GM23338 (cell line): ENCODE data around the gene KCNJ6. TPM values are rescaled to one million over a fixed set of nuclear protein-coding genes. Genes with fewer than 3 reads are reported as not detected.

Source experiments
- ATAC-seq: fragments of 200-7000 bp; cut with Tn5 transposase; 3 replicates; pipeline ENCODE4 v1.9.1; 2020
- DNase-seq: peaks from one replicate; pipeline ENCODE4 v3.0.0-alpha.2; 2015; ENCODE audit warnings: low spot score
- H2AFZ ChIP-seq: fragments of 200-600 bp; sonication (generic); 2 replicates; pipeline ENCODE4 v1.8.0; 2016; ENCODE audit warnings: antibody characterized with exemption, mild to moderate bottlenecking, moderate library complexity
- H3F3A ChIP-seq: fragments of 200-600 bp; sonication (generic); replicated peaks from 2 replicates; pipeline ENCODE4 v1.8.0; 2017; ENCODE audit warnings: antibody characterized with exemption, mixed run types, low read depth
- H3K27ac ChIP-seq: fragments of 200-600 bp; sonication (generic); 2 replicates; pipeline ENCODE4 v1.6.1; 2016; ENCODE audit warnings: low read depth
- H3K27me3 ChIP-seq: fragments of 200-600 bp; sonication (generic); 2 replicates; pipeline ENCODE4 v1.8.0; 2016; ENCODE audit warnings: mild to moderate bottlenecking, mixed run types, moderate library complexity; ENCODE audit not compliant: insufficient read depth
- H3K36me3 ChIP-seq: fragments of 200-600 bp; sonication (generic); 2 replicates; pipeline ENCODE4 v1.8.0; 2016; ENCODE audit warnings: mild to moderate bottlenecking; ENCODE audit not compliant: insufficient read depth
- H3K4me1 ChIP-seq: fragments of 200-600 bp; sonication (generic); 2 replicates; pipeline ENCODE4 v1.8.0; 2016; ENCODE audit warnings: mild to moderate bottlenecking, moderate library complexity; ENCODE audit not compliant: insufficient read depth
- H3K4me2 ChIP-seq: fragments of 200-600 bp; sonication (generic); 2 replicates; pipeline ENCODE4 v1.7.1; 2017; ENCODE audit warnings: mixed run types
- H3K4me3 ChIP-seq: fragments of 200-600 bp; sonication (generic); 2 replicates; pipeline ENCODE4 v1.6.1; 2016; ENCODE audit warnings: mixed run types
- H3K79me2 ChIP-seq: fragments of 200-600 bp; sonication (generic); replicated peaks from 2 replicates; pipeline ENCODE4 v1.8.0; 2017; ENCODE audit warnings: mild to moderate bottlenecking; ENCODE audit not compliant: insufficient read depth
- H3K9me2 ChIP-seq: fragments of 200-600 bp; sonication (generic); 2 replicates; pipeline ENCODE4 v1.8.0; 2017; ENCODE audit not compliant: insufficient read depth
- H4K20me1 ChIP-seq: fragments of 200-600 bp; sonication (generic); replicated peaks from 2 replicates; pipeline ENCODE4 v1.8.0; 2017; ENCODE audit warnings: mild to moderate bottlenecking; ENCODE audit not compliant: insufficient read depth
- H3K27ac Mint-ChIP-seq: 2 replicates; pipeline ENCODE4 v1.8.0; 2020; ENCODE audit warnings: inconsistent platforms, mild to moderate bottlenecking, moderate library complexity, mixed read lengths
- H3K27me3 Mint-ChIP-seq: 3 replicates; pipeline ENCODE4 v1.8.0; 2022; ENCODE audit warnings: low read depth, mild to moderate bottlenecking, moderate library complexity, mixed read lengths, inconsistent platforms; ENCODE audit not compliant: insufficient read depth, poor library complexity
- H3K36me3 Mint-ChIP-seq: 3 replicates; pipeline ENCODE4 v1.8.0; 2021; ENCODE audit warnings: low read depth, mild to moderate bottlenecking, inconsistent platforms, moderate library complexity, mixed read lengths
- H3K4me1 Mint-ChIP-seq: 3 replicates; pipeline ENCODE4 v1.8.0; 2020; ENCODE audit warnings: mild to moderate bottlenecking, inconsistent platforms, mixed read lengths
- H3K4me3 Mint-ChIP-seq: 3 replicates; pipeline ENCODE4 v1.8.0; 2021; ENCODE audit warnings: moderate library complexity, mild to moderate bottlenecking, inconsistent platforms, mixed read lengths
- H3K9me3 Mint-ChIP-seq: 3 replicates; pipeline ENCODE4 v1.8.0; 2020; ENCODE audit warnings: moderate library complexity, mild to moderate bottlenecking, inconsistent platforms, mixed read lengths
- EZH2phosphoT487 ChIP-seq: fragments of 200-600 bp; sonication (generic); IDR thresholded peaks from one replicate; pipeline ENCODE4 v1.8.1; 2018; ENCODE audit warnings: antibody characterized with exemption; ENCODE audit not compliant: unreplicated experiment
- JUNB ChIP-seq: IDR thresholded peaks from one replicate; pipeline ENCODE4 v1.6.1; 2016; ENCODE audit warnings: antibody characterized with exemption; ENCODE audit not compliant: unreplicated experiment
- NANOG ChIP-seq: IDR thresholded peaks from 2 replicates; pipeline ENCODE4 v1.6.1; 2016; ENCODE audit warnings: antibody characterized with exemption, borderline replicate concordance
- POLR2AphosphoS5 ChIP-seq: IDR thresholded peaks from 2 replicates; pipeline ENCODE4 v1.6.1; 2016; ENCODE audit warnings: antibody characterized with exemption, low read depth
- STAT1 ChIP-seq: IDR thresholded peaks from one replicate; pipeline ENCODE4 v1.6.1; 2016; ENCODE audit warnings: antibody characterized with exemption; ENCODE audit not compliant: unreplicated experiment
- ZNF114 ChIP-seq: fragments of 250-450 bp; sonication (Bioruptor Pico); IDR thresholded peaks from 2 replicates; pipeline ENCODE4 v1.5.0; 2020; ENCODE audit warnings: mild to moderate bottlenecking, moderate library complexity
- ZNF331 ChIP-seq: fragments of 250-450 bp; sonication (Bioruptor Pico); IDR thresholded peaks from 2 replicates; pipeline ENCODE4 v1.5.0; 2020; ENCODE audit warnings: low read depth, mild to moderate bottlenecking, moderate library complexity
- polyA plus RNA-seq: library from polyadenylated mRNA; unstranded; fragments of >200 nt; fragmentation: Nextera tagmentation; extraction: Ambion mirVana; gene quantifications from 2 replicates; pipeline ENCODE4 v1.2.1, GENCODE V29; 2016
- total RNA-seq: library from RNA; depleted of rRNA; stranded (reverse); fragments of >200 nt; shearing (Covaris generic); gene quantifications from 2 replicates; pipeline ENCODE4 v1.2.3, GENCODE V29; 2014
- TF ChIP-seq, protein P1 (sequence below), 2 experiments: fragments of 200-600 bp in 1 of 2; sonication (generic) in 1 of 2; conservative IDR thresholded peaks; 2 replicates each; pipeline versions ENCODE4 v1.5.1 to v1.6.1; 2016 to 2017; ENCODE audit warnings: antibody characterized with exemption in 2 of 2, low read depth in 2 of 2, mild to moderate bottlenecking in 2 of 2, moderate library complexity in 1 of 2
- TF ChIP-seq, protein P2 (sequence below): IDR thresholded peaks from one replicate; pipeline ENCODE4 v1.6.1; 2018; ENCODE audit warnings: antibody characterized with exemption; ENCODE audit not compliant: unreplicated experiment
- TF ChIP-seq, protein P3 (sequence below): IDR thresholded peaks from 2 replicates; pipeline ENCODE4 v1.6.1; 2016; ENCODE audit warnings: antibody characterized with exemption

The KCNJ6 gene
- total and polyA plus RNA-seq, 2 experiments from 2014 or later = 0.48 to 0.52 TPM

GRCh38 chr21:37696936-37697335 is 219.3 kb downstream of the KCNJ6 start (continued):
- TF ChIP-seq, protein P1, sequence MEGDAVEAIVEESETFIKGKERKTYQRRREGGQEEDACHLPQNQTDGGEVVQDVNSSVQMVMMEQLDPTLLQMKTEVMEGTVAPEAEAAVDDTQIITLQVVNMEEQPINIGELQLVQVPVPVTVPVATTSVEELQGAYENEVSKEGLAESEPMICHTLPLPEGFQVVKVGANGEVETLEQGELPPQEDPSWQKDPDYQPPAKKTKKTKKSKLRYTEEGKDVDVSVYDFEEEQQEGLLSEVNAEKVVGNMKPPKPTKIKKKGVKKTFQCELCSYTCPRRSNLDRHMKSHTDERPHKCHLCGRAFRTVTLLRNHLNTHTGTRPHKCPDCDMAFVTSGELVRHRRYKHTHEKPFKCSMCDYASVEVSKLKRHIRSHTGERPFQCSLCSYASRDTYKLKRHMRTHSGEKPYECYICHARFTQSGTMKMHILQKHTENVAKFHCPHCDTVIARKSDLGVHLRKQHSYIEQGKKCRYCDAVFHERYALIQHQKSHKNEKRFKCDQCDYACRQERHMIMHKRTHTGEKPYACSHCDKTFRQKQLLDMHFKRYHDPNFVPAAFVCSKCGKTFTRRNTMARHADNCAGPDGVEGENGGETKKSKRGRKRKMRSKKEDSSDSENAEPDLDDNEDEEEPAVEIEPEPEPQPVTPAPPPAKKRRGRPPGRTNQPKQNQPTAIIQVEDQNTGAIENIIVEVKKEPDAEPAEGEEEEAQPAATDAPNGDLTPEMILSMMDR (conservative IDR thresholded peaks at IDR 0.05; ENCODE audit: low read depth in 2 of 2) = no peak
- TF ChIP-seq EZH2phosphoT487 (no peak), ZNF331 (CRISPR knock-in tag) (no peak), ZNF114 (CRISPR knock-in tag) (no peak), JUNB (no peak), STAT1 (no peak)

- Histone ChIP-seq H3K79me2 (no peaks in the 10 kb centered on the region), H3F3A (no peaks in the 10 kb centered on the region), H3K4me1 (no peaks in the 10 kb centered on the region), H3K36me3 (no peaks in the 10 kb centered on the region), H3K27me3 (no peaks in the 10 kb centered on the region), H3K27ac (no peak overlapping the region), H2AFZ (no peak overlapping the region), H4K20me1 (no peaks in the 10 kb centered on the region), H3K4me3 (no peak overlapping the region), H3K9me2 (peaks cover 16% of the 10 kb centered on the region), H3K4me2 (no peak overlapping the region)
- Mint-ChIP-seq H3K4me3 (no peak overlapping the region), H3K27ac (no peak overlapping the region), H3K4me1 (no peaks in the 10 kb centered on the region), H3K27me3 (no peaks in the 10 kb centered on the region), H3K9me3 (peaks cover 20% of the 10 kb centered on the region), H3K36me3 (peaks cover 7% of the 10 kb centered on the region; the same call in 1 of the 3 replicates)
- DNase-seq = no peak
- no peak for ATAC-seq
- no peak for TF ChIP-seq POLR2AphosphoS5
- TF ChIP-seq, protein P1 (conservative IDR thresholded peaks at IDR 0.05; ENCODE audit: low read depth in 2 of 2) = no peak
- TF ChIP-seq ZNF331 (CRISPR knock-in tag) = no peak
- TF ChIP-seq EZH2phosphoT487 = no peak
- no peak for TF ChIP-seq ZNF114 (CRISPR knock-in tag)
- TF ChIP-seq, protein P2, sequence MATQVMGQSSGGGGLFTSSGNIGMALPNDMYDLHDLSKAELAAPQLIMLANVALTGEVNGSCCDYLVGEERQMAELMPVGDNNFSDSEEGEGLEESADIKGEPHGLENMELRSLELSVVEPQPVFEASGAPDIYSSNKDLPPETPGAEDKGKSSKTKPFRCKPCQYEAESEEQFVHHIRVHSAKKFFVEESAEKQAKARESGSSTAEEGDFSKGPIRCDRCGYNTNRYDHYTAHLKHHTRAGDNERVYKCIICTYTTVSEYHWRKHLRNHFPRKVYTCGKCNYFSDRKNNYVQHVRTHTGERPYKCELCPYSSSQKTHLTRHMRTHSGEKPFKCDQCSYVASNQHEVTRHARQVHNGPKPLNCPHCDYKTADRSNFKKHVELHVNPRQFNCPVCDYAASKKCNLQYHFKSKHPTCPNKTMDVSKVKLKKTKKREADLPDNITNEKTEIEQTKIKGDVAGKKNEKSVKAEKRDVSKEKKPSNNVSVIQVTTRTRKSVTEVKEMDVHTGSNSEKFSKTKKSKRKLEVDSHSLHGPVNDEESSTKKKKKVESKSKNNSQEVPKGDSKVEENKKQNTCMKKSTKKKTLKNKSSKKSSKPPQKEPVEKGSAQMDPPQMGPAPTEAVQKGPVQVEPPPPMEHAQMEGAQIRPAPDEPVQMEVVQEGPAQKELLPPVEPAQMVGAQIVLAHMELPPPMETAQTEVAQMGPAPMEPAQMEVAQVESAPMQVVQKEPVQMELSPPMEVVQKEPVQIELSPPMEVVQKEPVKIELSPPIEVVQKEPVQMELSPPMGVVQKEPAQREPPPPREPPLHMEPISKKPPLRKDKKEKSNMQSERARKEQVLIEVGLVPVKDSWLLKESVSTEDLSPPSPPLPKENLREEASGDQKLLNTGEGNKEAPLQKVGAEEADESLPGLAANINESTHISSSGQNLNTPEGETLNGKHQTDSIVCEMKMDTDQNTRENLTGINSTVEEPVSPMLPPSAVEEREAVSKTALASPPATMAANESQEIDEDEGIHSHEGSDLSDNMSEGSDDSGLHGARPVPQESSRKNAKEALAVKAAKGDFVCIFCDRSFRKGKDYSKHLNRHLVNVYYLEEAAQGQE = no peak
- TF ChIP-seq NANOG = no peak
- TF ChIP-seq, protein P3, sequence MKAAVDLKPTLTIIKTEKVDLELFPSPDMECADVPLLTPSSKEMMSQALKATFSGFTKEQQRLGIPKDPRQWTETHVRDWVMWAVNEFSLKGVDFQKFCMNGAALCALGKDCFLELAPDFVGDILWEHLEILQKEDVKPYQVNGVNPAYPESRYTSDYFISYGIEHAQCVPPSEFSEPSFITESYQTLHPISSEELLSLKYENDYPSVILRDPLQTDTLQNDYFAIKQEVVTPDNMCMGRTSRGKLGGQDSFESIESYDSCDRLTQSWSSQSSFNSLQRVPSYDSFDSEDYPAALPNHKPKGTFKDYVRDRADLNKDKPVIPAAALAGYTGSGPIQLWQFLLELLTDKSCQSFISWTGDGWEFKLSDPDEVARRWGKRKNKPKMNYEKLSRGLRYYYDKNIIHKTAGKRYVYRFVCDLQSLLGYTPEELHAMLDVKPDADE = no peak
Measured at GRCh38 chr21:37695111-37695510, 221.1 kb downstream of the KCNJ6 start.
